ENCODE measurements around the gene IGFLR1.
"Not testable (repeated sequence)": the region's sequence is repeated elsewhere in the genome, so short reads cannot be mapped to it uniquely, and the experiment has no call there.

IGFLR1 gene

DNA sequence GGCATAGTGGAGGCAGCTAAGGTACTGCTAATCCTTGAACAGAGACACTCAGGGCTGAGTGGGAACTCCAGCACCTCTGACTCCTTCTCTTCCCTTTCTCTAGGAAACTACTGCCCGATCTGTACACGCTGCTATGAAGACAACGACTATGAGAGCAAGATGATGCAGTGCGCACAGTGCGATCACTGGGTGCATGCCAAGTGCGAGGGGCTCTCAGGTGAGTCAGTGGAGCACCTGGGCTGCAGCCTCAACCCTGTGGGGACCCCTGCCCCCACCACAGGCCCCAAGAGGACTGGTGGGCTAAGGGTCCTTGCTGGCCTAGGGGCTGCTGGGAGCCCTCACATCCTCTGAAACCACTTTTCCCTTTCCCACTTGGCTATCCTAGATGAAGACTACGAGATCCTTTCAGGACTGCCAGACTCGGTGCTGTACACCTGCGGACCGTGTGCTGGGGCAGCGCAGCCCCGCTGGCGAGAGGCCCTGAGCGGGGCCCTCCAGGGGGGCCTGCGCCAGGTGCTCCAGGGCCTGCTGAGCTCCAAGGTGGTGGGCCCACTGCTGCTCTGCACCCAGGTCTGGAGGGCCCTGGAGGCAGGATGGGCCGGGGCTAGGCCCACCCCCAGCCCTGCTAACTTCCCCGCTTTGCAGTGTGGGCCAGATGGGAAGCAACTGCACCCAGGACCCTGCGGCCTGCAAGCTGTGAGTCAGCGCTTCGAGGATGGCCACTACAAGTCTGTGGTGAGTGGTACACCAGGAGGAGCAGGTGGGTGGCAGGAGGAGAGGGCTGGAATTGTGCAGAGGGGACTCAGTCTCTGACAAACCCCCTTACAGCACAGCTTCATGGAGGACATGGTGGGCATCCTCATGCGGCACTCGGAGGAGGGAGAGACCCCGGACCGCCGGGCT lies 14.9 kb downstream of the IGFLR1 start:
- no peak overlapping the region for H3K9ac ChIP-seq (ENCODE audit: low read length)
- no peaks in the 10 kb centered on the region for H3K9me3 ChIP-seq (ENCODE audit: control insufficient read depth, insufficient read depth, low read depth, low read length)
- no peaks in the 10 kb centered on the region for H3K4me1 ChIP-seq (ENCODE audit: control insufficient read depth, insufficient read depth, low read length)
- H3K27me3 ChIP-seq (ENCODE audit: control insufficient read depth, insufficient read depth, low read length) = no peaks in the 10 kb centered on the region
- peaks cover 98% of the 10 kb centered on the region for H3K36me3 ChIP-seq (ENCODE audit: control insufficient read depth, insufficient read depth, low read length)
- no peak overlapping the region for H3K4me3 ChIP-seq (ENCODE audit: low read depth, low read length)
- H3K27ac ChIP-seq (ENCODE audit: low read depth, low read length) = no peak overlapping the region

- Histone ChIP-seq H3K4me3 (ENCODE audit: low read depth, low read length) (no peak overlapping the region), H3K27me3 (ENCODE audit: control insufficient read depth, insufficient read depth, low read length) (no peaks in the 10 kb centered on the region), H3K9ac (ENCODE audit: low read length) (no peak overlapping the region), H3K9me3 (ENCODE audit: control insufficient read depth, insufficient read depth, low read depth, low read length) (no peaks in the 10 kb centered on the region), H3K36me3 (ENCODE audit: control insufficient read depth, insufficient read depth, low read length) (peaks cover 94% of the 10 kb centered on the region), H3K27ac (ENCODE audit: low read depth, low read length) (no peak overlapping the region), H3K4me1 (ENCODE audit: control insufficient read depth, insufficient read depth, low read length) (no peaks in the 10 kb centered on the region)
Observed at GRCh38 chr19:35725216-35725861, 16.9 kb downstream of the IGFLR1 start.

GRCh38 chr19:35724560-35724959 lies 17.7 kb downstream of the IGFLR1 start:
- Histone ChIP-seq H3K4me1 (ENCODE audit: control insufficient read depth, insufficient read depth, low read length) (no peaks in the 10 kb centered on the region), H3K36me3 (ENCODE audit: control insufficient read depth, insufficient read depth, low read length) (peaks cover 93% of the 10 kb centered on the region), H3K27me3 (ENCODE audit: control insufficient read depth, insufficient read depth, low read length) (no peaks in the 10 kb centered on the region), H3K4me3 (ENCODE audit: low read depth, low read length) (no peak overlapping the region), H3K9ac (ENCODE audit: low read length) (no peak overlapping the region), H3K9me3 (ENCODE audit: control insufficient read depth, insufficient read depth, low read depth, low read length) (no peaks in the 10 kb centered on the region), H3K27ac (ENCODE audit: low read depth, low read length) (no peak overlapping the region)

GRCh38 chr19:35724132-35724531 lies 18.1 kb downstream of the IGFLR1 start:
- peaks cover 91% of the 10 kb centered on the region for H3K36me3 ChIP-seq (ENCODE audit: control insufficient read depth, insufficient read depth, low read length)
- H3K9ac ChIP-seq (ENCODE audit: low read length); H3K4me1 ChIP-seq (ENCODE audit: control insufficient read depth, insufficient read depth, low read length); H3K4me3 ChIP-seq (ENCODE audit: low read depth, low read length); H3K27ac ChIP-seq (ENCODE audit: low read depth, low read length); H3K9me3 ChIP-seq (ENCODE audit: control insufficient read depth, insufficient read depth, low read depth, low read length); H3K27me3 ChIP-seq (ENCODE audit: control insufficient read depth, insufficient read depth, low read length): not testable (repeated sequence)

DNA sequence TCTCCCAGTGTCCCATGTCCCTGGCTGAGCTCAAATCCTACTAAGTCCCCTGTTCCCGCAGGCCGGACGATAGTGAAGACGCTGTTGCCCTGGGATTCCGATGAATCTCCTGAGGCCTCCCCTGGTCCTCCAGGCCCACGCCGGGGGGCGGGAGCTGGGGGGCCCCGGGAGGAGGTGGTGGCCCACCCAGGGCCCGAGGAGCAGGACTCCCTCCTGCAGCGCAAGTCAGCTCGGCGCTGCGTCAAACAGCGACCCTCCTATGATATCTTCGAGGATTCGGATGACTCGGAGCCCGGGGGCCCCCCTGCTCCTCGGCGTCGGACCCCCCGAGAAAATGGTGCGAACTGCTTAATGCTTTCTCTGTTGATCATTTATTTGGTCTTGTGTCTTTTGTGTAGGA lies 18.6 kb downstream of the IGFLR1 start:
- no peak overlapping the region for H3K27ac ChIP-seq (ENCODE audit: low read depth, low read length)
- peaks cover 87% of the 10 kb centered on the region for H3K36me3 ChIP-seq (ENCODE audit: control insufficient read depth, insufficient read depth, low read length)
- no peaks in the 10 kb centered on the region for H3K9me3 ChIP-seq (ENCODE audit: control insufficient read depth, insufficient read depth, low read depth, low read length)
- peaks cover 6% of the 10 kb centered on the region; the same call in 1 of the 2 replicates for H3K4me1 ChIP-seq (ENCODE audit: control insufficient read depth, insufficient read depth, low read length)
- H3K4me3 ChIP-seq (ENCODE audit: low read depth, low read length) = no peak overlapping the region
- no peak overlapping the region for H3K9ac ChIP-seq (ENCODE audit: low read length)
- H3K27me3 ChIP-seq (ENCODE audit: control insufficient read depth, insufficient read depth, low read length) = no peaks in the 10 kb centered on the region

GRCh38 chr19:35722897-35723296 lies 19.4 kb downstream of the IGFLR1 start:
- H3K4me1 ChIP-seq (ENCODE audit: control insufficient read depth, insufficient read depth, low read length) = peaks cover 6% of the 10 kb centered on the region; the same call in 1 of the 2 replicates
- no peaks in the 10 kb centered on the region for H3K27me3 ChIP-seq (ENCODE audit: control insufficient read depth, insufficient read depth, low read length)
- H3K4me3 ChIP-seq (ENCODE audit: low read depth, low read length) = no peak overlapping the region
- no peak overlapping the region for H3K9ac ChIP-seq (ENCODE audit: low read length)
- H3K9me3 ChIP-seq (ENCODE audit: control insufficient read depth, insufficient read depth, low read depth, low read length) = no peaks in the 10 kb centered on the region
- H3K36me3 ChIP-seq (ENCODE audit: control insufficient read depth, insufficient read depth, low read length) = peaks cover 79% of the 10 kb centered on the region
- H3K27ac ChIP-seq (ENCODE audit: low read depth, low read length) = no peak overlapping the region

- Histone ChIP-seq H3K27me3 (ENCODE audit: control insufficient read depth, insufficient read depth, low read length) (no peaks in the 10 kb centered on the region), H3K27ac (ENCODE audit: low read depth, low read length) (no peak overlapping the region), H3K9ac (ENCODE audit: low read length) (no peak overlapping the region), H3K36me3 (ENCODE audit: control insufficient read depth, insufficient read depth, low read length) (peaks cover 75% of the 10 kb centered on the region), H3K9me3 (ENCODE audit: control insufficient read depth, insufficient read depth, low read depth, low read length) (no peaks in the 10 kb centered on the region), H3K4me1 (ENCODE audit: control insufficient read depth, insufficient read depth, low read length) (peaks cover 6% of the 10 kb centered on the region; the same call in 1 of the 2 replicates), H3K4me3 (ENCODE audit: low read depth, low read length) (no peak overlapping the region)
Observed at GRCh38 chr19:35722461-35722860, 19.8 kb downstream of the IGFLR1 start.

- Histone ChIP-seq H3K27ac (ENCODE audit: low read depth, low read length) (no peak overlapping the region), H3K9me3 (ENCODE audit: control insufficient read depth, insufficient read depth, low read depth, low read length) (no peaks in the 10 kb centered on the region), H3K9ac (ENCODE audit: low read length) (no peak overlapping the region), H3K4me3 (ENCODE audit: low read depth, low read length) (no peak overlapping the region), H3K4me1 (ENCODE audit: control insufficient read depth, insufficient read depth, low read length) (peaks cover 6% of the 10 kb centered on the region; the same call in 1 of the 2 replicates), H3K27me3 (ENCODE audit: control insufficient read depth, insufficient read depth, low read length) (no peaks in the 10 kb centered on the region), H3K36me3 (ENCODE audit: control insufficient read depth, insufficient read depth, low read length) (peaks cover 66% of the 10 kb centered on the region)
Observed at GRCh38 chr19:35721374-35721773, 20.9 kb downstream of the IGFLR1 start.

- H3K36me3 ChIP-seq (ENCODE audit: control insufficient read depth, insufficient read depth, low read length) = peaks cover 59% of the 10 kb centered on the region
- H3K4me3 ChIP-seq (ENCODE audit: low read depth, low read length) = no peak overlapping the region
- H3K4me1 ChIP-seq (ENCODE audit: control insufficient read depth, insufficient read depth, low read length) = peaks cover 12% of the 10 kb centered on the region
- H3K27me3 ChIP-seq (ENCODE audit: control insufficient read depth, insufficient read depth, low read length) = peaks cover under 1% of the 10 kb centered on the region; the same call in 1 of the 2 replicates
- H3K9ac ChIP-seq (ENCODE audit: low read length) = no peak overlapping the region
- no peak overlapping the region for H3K27ac ChIP-seq (ENCODE audit: low read depth, low read length)
- H3K9me3 ChIP-seq (ENCODE audit: control insufficient read depth, insufficient read depth, low read depth, low read length) = no peaks in the 10 kb centered on the region
Observed at GRCh38 chr19:35720648-35721047, 21.6 kb downstream of the IGFLR1 start.

GRCh38 chr19:35720163-35720524 lies 22.1 kb downstream of the IGFLR1 start:
- Histone ChIP-seq H3K36me3 (ENCODE audit: control insufficient read depth, insufficient read depth, low read length) (peaks cover 54% of the 10 kb centered on the region), H3K9me3 (ENCODE audit: control insufficient read depth, insufficient read depth, low read depth, low read length) (no peaks in the 10 kb centered on the region), H3K4me1 (ENCODE audit: control insufficient read depth, insufficient read depth, low read length) (peaks cover 17% of the 10 kb centered on the region), H3K4me3 (ENCODE audit: low read depth, low read length) (no peak overlapping the region), H3K27ac (ENCODE audit: low read depth, low read length) (no peak overlapping the region), H3K9ac (ENCODE audit: low read length) (no peak overlapping the region), H3K27me3 (ENCODE audit: control insufficient read depth, insufficient read depth, low read length) (peaks cover 6% of the 10 kb centered on the region; the same call in 1 of the 2 replicates)

Measured in HUES6 (cell line).